Measurements from ENCODE around the gene HIGD2A. TPM values are rescaled to one million over a fixed set of nuclear protein-coding genes. Genes with fewer than 3 reads are reported as not detected.

HIGD2A gene, protein sequence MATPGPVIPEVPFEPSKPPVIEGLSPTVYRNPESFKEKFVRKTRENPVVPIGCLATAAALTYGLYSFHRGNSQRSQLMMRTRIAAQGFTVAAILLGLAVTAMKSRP
- 225 TPM for polyA plus RNA-seq (2013, experiment 1 of 2)
- polyA plus RNA-seq (2013, experiment 2 of 2): 222 TPM

GRCh38 chr5:176388444-176389134 lies at the start of gene HIGD2A, which contains the start of gene NOP16:
TSS of gene HIGD2A (plus strand) at chr5:176388751. CDS start at chr5:176388820, 69 bp downstream.
TSS of gene NOP16 (minus strand) at chr5:176388598. CDS start at chr5:176388539, 59 bp downstream.
- peak within 1 kb of the TSS; percentile 83 for H2AFZ ChIP-seq (ENCODE audit: low read depth, low read length)
- peak; percentile 99 for DNase-seq
- peaks cover 37% of the 10 kb centered on the region for H3K79me1 ChIP-seq (replicated peaks; ENCODE audit: low read length, poor library complexity, severe bottlenecking)
- H3K18ac ChIP-seq (ENCODE audit: low read depth in 1 of 2, low read length in 2 of 2): peak within 1 kb of the TSS; percentile 90 to 94
- peak within 1 kb of the TSS; percentile 79 for H2BK5ac ChIP-seq (ENCODE audit: low read depth, low read length, poor library complexity, severe bottlenecking)
- peak within 1 kb of the TSS; percentile 94 for H3K9ac ChIP-seq (ENCODE audit: low read length)
- peak within 1 kb of the TSS; percentile 1 to 11 for H2BK12ac ChIP-seq (ENCODE audit: low read length in 2 of 2)
- H2BK120ac ChIP-seq (ENCODE audit: low read depth, low read length): peak within 1 kb of the TSS; percentile 82
- peak within 1 kb of the TSS; percentile 84 to 98 for H3K4me3 ChIP-seq (ENCODE audit: insufficient read depth in 1 of 2, low read depth in 1 of 2, low read length in 2 of 2)
- H3K23ac ChIP-seq (ENCODE audit: low read length in 2 of 2): peak within 1 kb of the TSS in 1 of 2 experiments; percentile 87
- H3K4me2 ChIP-seq (ENCODE audit: low read length, poor library complexity, severe bottlenecking): peak within 1 kb of the TSS; percentile 86
- WGBS: under 1% methylated on average over 47 of the region's 47 CpGs
- peak within 1 kb of the TSS; percentile 92 for H4K91ac ChIP-seq (ENCODE audit: low read length)
- no peaks in the 10 kb centered on the region for H3K27me3 ChIP-seq (ENCODE audit: control insufficient read depth in 1 of 2, insufficient read depth in 1 of 2, low read length in 2 of 2)
- H3K4me1 ChIP-seq (ENCODE audit: control insufficient read depth, insufficient read depth, low read depth, low read length): peaks cover 5% of the 10 kb centered on the region
- peak within 1 kb of the TSS; percentile 99 for H3K27ac ChIP-seq (ENCODE audit: low read length, poor library complexity, severe bottlenecking)
- peaks cover 54 to 63% of the 10 kb centered on the region in 2 experiments for H3K36me3 ChIP-seq (ENCODE audit: control insufficient read depth in 1 of 2, insufficient read depth in 2 of 2, low read depth in 1 of 2, low read length in 2 of 2)
- no peaks in the 10 kb centered on the region for H3K9me3 ChIP-seq (ENCODE audit: control insufficient read depth, low read length)
- peak within 1 kb of the TSS; percentile 77 for H3K4ac ChIP-seq (ENCODE audit: low read depth in 1 of 2, low read length in 2 of 2)
- H4K8ac ChIP-seq (ENCODE audit: low read length): peak within 1 kb of the TSS; percentile 95
- peak within 1 kb of the TSS; percentile 68 for H2BK15ac ChIP-seq (ENCODE audit: low read depth, poor library complexity, severe bottlenecking)
- H3K14ac ChIP-seq (ENCODE audit: low read length in 2 of 2): peak within 1 kb of the TSS in 1 of 2 experiments; percentile 73
- no peak within 1 kb of the TSS for H2AK5ac ChIP-seq (ENCODE audit: low read length, severe bottlenecking)

DNA sequence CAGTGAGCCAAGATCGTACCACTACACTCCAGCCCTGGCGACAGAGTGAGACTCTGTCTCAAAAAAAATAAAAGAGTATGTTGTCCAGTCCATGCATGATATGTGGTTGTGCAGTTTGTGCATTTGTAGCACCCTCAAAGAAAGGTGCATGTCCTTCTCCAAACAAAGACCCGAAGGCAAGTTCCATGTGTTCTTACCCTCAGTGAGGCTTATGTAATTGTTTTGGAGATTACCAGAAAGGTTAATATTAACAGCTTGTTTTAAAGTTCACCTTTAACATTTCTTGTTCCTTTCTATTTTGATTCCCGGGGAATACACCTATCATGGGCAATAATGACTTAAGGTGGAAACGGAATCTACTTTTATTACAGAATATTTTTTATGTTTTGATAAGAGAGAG lies 49.2 kb upstream of the HIGD2A start:
- H4K91ac ChIP-seq (ENCODE audit: low read length): no peak overlapping the region
- no peak overlapping the region for H4K8ac ChIP-seq (ENCODE audit: low read length)
- no peaks in the 10 kb centered on the region for H3K9me3 ChIP-seq (ENCODE audit: control insufficient read depth, low read length)
- no peak overlapping the region for H3K4me2 ChIP-seq (ENCODE audit: low read length, poor library complexity, severe bottlenecking)
- H2AK5ac ChIP-seq (ENCODE audit: low read length, severe bottlenecking): no peak overlapping the region
- no peaks in the 10 kb centered on the region for H3K79me1 ChIP-seq (replicated peaks; ENCODE audit: low read length, poor library complexity, severe bottlenecking)
- no peak overlapping the region for H2BK15ac ChIP-seq (ENCODE audit: low read depth, poor library complexity, severe bottlenecking)
- H2BK12ac ChIP-seq (ENCODE audit: low read length in 2 of 2): no peak overlapping the region
- H3K4me1 ChIP-seq (ENCODE audit: control insufficient read depth, insufficient read depth, low read depth, low read length): no peaks in the 10 kb centered on the region
- no peak overlapping the region for H2BK120ac ChIP-seq (ENCODE audit: low read depth, low read length)
- no peak overlapping the region for H3K18ac ChIP-seq (ENCODE audit: low read depth in 1 of 2, low read length in 2 of 2)
- no peak overlapping the region for H2BK5ac ChIP-seq (ENCODE audit: low read depth, low read length, poor library complexity, severe bottlenecking)
- DNase-seq: no peak
- no peak overlapping the region for H2AFZ ChIP-seq (ENCODE audit: low read depth, low read length)
- no peak overlapping the region for H3K4ac ChIP-seq (ENCODE audit: low read depth in 1 of 2, low read length in 2 of 2)
- no peak overlapping the region for H3K27ac ChIP-seq (ENCODE audit: low read length, poor library complexity, severe bottlenecking)
- no peak overlapping the region for H3K23ac ChIP-seq (ENCODE audit: low read length in 2 of 2)
- H3K36me3 ChIP-seq (ENCODE audit: control insufficient read depth in 1 of 2, insufficient read depth in 2 of 2, low read depth in 1 of 2, low read length in 2 of 2): peaks cover 5 to 44% of the 10 kb centered on the region in 2 experiments
- no peak overlapping the region for H3K14ac ChIP-seq (ENCODE audit: low read length in 2 of 2)
- H3K9ac ChIP-seq (ENCODE audit: low read length): no peak overlapping the region
- WGBS: 100% methylated on average over 2 of the region's 5 CpGs
- H3K4me3 ChIP-seq (ENCODE audit: insufficient read depth in 1 of 2, low read depth in 1 of 2, low read length in 2 of 2): no peak overlapping the region
- H3K27me3 ChIP-seq (ENCODE audit: control insufficient read depth in 1 of 2, insufficient read depth in 1 of 2, low read length in 2 of 2): no peaks in the 10 kb centered on the region

GRCh38 chr5:176341325-176342157 lies 47.0 kb upstream of the HIGD2A start:
- Histone ChIP-seq H3K4ac (ENCODE audit: low read depth in 1 of 2, low read length in 2 of 2) (no peak overlapping the region), H2AFZ (ENCODE audit: low read depth, low read length) (no peak overlapping the region), H3K18ac (ENCODE audit: low read depth in 1 of 2, low read length in 2 of 2) (no peak overlapping the region), H3K4me2 (ENCODE audit: low read length, poor library complexity, severe bottlenecking) (no peak overlapping the region), H2BK15ac (ENCODE audit: low read depth, poor library complexity, severe bottlenecking) (no peak overlapping the region), H2BK12ac (ENCODE audit: low read length in 2 of 2) (no peak overlapping the region), H3K14ac (ENCODE audit: low read length in 2 of 2) (no peak overlapping the region), H3K79me1 (replicated peaks; ENCODE audit: low read length, poor library complexity, severe bottlenecking) (peaks cover under 1% of the 10 kb centered on the region), H2BK5ac (ENCODE audit: low read depth, low read length, poor library complexity, severe bottlenecking) (no peak overlapping the region), H2AK5ac (ENCODE audit: low read length, severe bottlenecking) (no peak overlapping the region), H3K9ac (ENCODE audit: low read length) (no peak overlapping the region), H3K4me3 (ENCODE audit: insufficient read depth in 1 of 2, low read depth in 1 of 2, low read length in 2 of 2) (no peak overlapping the region), H2BK120ac (ENCODE audit: low read depth, low read length) (no peak overlapping the region), H3K36me3 (ENCODE audit: control insufficient read depth in 1 of 2, insufficient read depth in 2 of 2, low read depth in 1 of 2, low read length in 2 of 2) (peaks cover 13 to 59% of the 10 kb centered on the region in 2 experiments), H3K27ac (ENCODE audit: low read length, poor library complexity, severe bottlenecking) (no peak overlapping the region), H3K4me1 (ENCODE audit: control insufficient read depth, insufficient read depth, low read depth, low read length) (no peaks in the 10 kb centered on the region), H3K9me3 (ENCODE audit: control insufficient read depth, low read length) (no peaks in the 10 kb centered on the region), H3K23ac (ENCODE audit: low read length in 2 of 2) (no peak overlapping the region), H4K8ac (ENCODE audit: low read length) (no peak overlapping the region), H4K91ac (ENCODE audit: low read length) (no peak overlapping the region), H3K27me3 (ENCODE audit: control insufficient read depth in 1 of 2, insufficient read depth in 1 of 2, low read length in 2 of 2) (no peaks in the 10 kb centered on the region)
- 96% methylated on average over 2 of the region's 2 CpGs for WGBS
- DNase-seq: no peak

DNA sequence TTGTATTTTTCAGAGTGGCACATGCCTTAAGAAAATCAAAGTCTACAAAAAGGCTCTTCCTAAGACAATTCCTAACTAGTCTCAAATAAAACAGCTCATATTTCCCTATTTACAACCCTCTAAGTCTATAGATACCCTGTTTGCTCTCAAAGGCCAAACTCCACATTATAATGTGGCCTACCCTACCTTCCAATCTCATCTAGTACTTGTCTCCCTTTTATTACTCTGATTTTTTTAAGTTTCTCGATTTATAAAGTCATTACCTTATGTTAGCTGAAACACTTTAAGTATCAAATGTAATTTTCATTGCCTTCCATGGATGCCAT lies 46.4 kb upstream of the HIGD2A start:
- no peak overlapping the region for H2BK15ac ChIP-seq (ENCODE audit: low read depth, poor library complexity, severe bottlenecking)
- H3K4ac ChIP-seq (ENCODE audit: low read depth in 1 of 2, low read length in 2 of 2): no peak overlapping the region
- H2BK5ac ChIP-seq (ENCODE audit: low read depth, low read length, poor library complexity, severe bottlenecking): no peak overlapping the region
- H3K27ac ChIP-seq (ENCODE audit: low read length, poor library complexity, severe bottlenecking): no peak overlapping the region
- H3K27me3 ChIP-seq (ENCODE audit: control insufficient read depth in 1 of 2, insufficient read depth in 1 of 2, low read length in 2 of 2): no peaks in the 10 kb centered on the region
- H2BK120ac ChIP-seq (ENCODE audit: low read depth, low read length): no peak overlapping the region
- DNase-seq: no peak
- H2BK12ac ChIP-seq (ENCODE audit: low read length in 2 of 2): no peak overlapping the region
- H3K14ac ChIP-seq (ENCODE audit: low read length in 2 of 2): no peak overlapping the region
- H4K8ac ChIP-seq (ENCODE audit: low read length): no peak overlapping the region
- no peaks in the 10 kb centered on the region for H3K9me3 ChIP-seq (ENCODE audit: control insufficient read depth, low read length)
- H3K4me3 ChIP-seq (ENCODE audit: insufficient read depth in 1 of 2, low read depth in 1 of 2, low read length in 2 of 2): no peak overlapping the region
- H3K79me1 ChIP-seq (replicated peaks; ENCODE audit: low read length, poor library complexity, severe bottlenecking): peaks cover 3% of the 10 kb centered on the region
- H3K36me3 ChIP-seq (ENCODE audit: control insufficient read depth in 1 of 2, insufficient read depth in 2 of 2, low read depth in 1 of 2, low read length in 2 of 2): peaks cover 17 to 59% of the 10 kb centered on the region in 2 experiments
- H2AFZ ChIP-seq (ENCODE audit: low read depth, low read length): no peak overlapping the region
- 100% methylated on average over 1 of the region's 1 CpG for WGBS
- no peak overlapping the region for H2AK5ac ChIP-seq (ENCODE audit: low read length, severe bottlenecking)
- no peaks in the 10 kb centered on the region for H3K4me1 ChIP-seq (ENCODE audit: control insufficient read depth, insufficient read depth, low read depth, low read length)
- no peak overlapping the region for H3K23ac ChIP-seq (ENCODE audit: low read length in 2 of 2)
- no peak overlapping the region for H3K9ac ChIP-seq (ENCODE audit: low read length)
- no peak overlapping the region for H3K4me2 ChIP-seq (ENCODE audit: low read length, poor library complexity, severe bottlenecking)
- no peak overlapping the region for H4K91ac ChIP-seq (ENCODE audit: low read length)
- H3K18ac ChIP-seq (ENCODE audit: low read depth in 1 of 2, low read length in 2 of 2): no peak overlapping the region

All from mesenchymal stem cell (in vitro differentiated cells and primary cell).